ENCODE data around the gene ESRRA. TPM values are rescaled to one million over a fixed set of nuclear protein-coding genes. Genes with fewer than 3 reads are reported as not detected.

Gene ESRRA
- total RNA-seq, 1 donor from 2014 or later: 42.3 TPM

DNA sequence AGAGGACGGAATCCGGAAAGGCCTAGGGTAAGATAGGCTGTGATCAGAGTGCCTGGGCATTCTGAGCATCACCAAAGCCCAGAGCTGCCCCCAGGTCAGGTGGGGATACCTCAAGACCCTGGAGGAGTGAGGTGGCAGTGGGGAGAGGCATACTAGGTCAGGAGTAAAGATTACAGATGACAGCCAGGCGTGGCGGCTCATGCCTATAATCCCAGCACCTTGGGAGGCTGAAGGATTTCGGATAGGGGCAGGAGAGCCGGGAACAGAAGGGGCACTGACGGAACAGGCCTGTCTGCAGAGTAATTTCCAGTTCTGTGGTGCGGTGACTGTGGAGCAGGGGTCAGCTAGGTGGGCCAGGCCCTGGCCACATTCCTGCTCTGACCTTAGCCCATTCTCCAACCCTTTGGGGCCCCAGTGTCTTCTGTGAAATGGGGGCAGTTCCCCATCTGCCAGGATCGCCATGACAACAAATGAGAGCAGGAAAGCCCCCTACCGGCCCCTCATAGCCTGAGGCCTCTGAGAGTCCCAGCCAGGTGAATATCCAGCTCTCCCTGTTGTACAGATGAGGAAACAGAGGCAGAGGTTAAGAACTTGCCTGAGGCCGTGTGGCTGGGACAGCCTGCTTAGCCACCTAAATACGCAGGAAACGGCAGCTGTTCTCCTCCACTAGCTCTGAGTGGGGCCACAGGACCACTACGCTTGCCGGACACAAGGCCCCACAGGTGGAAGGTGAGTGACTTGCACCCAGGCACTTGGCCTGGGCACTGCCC lies 30.1 kb upstream of the ESRRA start:
- Mint-ChIP-seq H3K4me3 (ENCODE audit: unreplicated experiment) (no peak overlapping the region), H3K9me3 (ENCODE audit: unreplicated experiment) (no peaks in the 10 kb centered on the region), H3K36me3 (ENCODE audit: low read depth, unreplicated experiment) (peaks cover 5% of the 10 kb centered on the region), H3K27ac (ENCODE audit: unreplicated experiment) (no peak overlapping the region), H3K27me3 (ENCODE audit: unreplicated experiment) (peaks cover 2% of the 10 kb centered on the region), H3K4me1 (ENCODE audit: unreplicated experiment) (peaks cover under 1% of the 10 kb centered on the region)
- TF ChIP-seq, protein P1, sequence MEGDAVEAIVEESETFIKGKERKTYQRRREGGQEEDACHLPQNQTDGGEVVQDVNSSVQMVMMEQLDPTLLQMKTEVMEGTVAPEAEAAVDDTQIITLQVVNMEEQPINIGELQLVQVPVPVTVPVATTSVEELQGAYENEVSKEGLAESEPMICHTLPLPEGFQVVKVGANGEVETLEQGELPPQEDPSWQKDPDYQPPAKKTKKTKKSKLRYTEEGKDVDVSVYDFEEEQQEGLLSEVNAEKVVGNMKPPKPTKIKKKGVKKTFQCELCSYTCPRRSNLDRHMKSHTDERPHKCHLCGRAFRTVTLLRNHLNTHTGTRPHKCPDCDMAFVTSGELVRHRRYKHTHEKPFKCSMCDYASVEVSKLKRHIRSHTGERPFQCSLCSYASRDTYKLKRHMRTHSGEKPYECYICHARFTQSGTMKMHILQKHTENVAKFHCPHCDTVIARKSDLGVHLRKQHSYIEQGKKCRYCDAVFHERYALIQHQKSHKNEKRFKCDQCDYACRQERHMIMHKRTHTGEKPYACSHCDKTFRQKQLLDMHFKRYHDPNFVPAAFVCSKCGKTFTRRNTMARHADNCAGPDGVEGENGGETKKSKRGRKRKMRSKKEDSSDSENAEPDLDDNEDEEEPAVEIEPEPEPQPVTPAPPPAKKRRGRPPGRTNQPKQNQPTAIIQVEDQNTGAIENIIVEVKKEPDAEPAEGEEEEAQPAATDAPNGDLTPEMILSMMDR (IDR thresholded peaks at IDR 0.05; ENCODE audit: unreplicated experiment): no peak
- no peak for DNase-seq (ENCODE audit: low spot score)

DNA sequence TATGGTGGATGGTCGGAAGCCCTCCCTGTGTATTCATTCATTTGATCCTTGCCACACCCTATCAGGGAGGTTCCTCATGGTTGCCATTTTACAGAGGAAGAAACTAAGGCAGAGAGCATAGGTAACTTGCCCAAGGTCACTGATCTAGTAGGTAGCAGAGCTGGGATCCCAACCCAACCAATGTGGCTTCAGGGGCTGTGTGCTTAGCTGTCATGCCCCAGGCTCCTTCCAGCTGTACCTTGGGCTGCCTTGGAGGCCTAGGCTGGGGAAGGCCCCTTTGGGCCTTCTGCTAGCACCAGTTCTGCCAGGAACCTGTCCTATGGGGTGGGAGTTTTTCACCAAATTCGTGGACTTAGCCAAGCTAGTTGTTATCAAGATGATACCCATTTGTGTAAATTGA lies 29.5 kb upstream of the ESRRA start:
- Mint-ChIP-seq H3K9me3 (ENCODE audit: unreplicated experiment) (no peaks in the 10 kb centered on the region), H3K4me1 (ENCODE audit: unreplicated experiment) (no peaks in the 10 kb centered on the region), H3K36me3 (ENCODE audit: low read depth, unreplicated experiment) (peaks cover 5% of the 10 kb centered on the region), H3K27me3 (ENCODE audit: unreplicated experiment) (no peaks in the 10 kb centered on the region), H3K4me3 (ENCODE audit: unreplicated experiment) (no peak overlapping the region), H3K27ac (ENCODE audit: unreplicated experiment) (no peak overlapping the region)
- DNase-seq (ENCODE audit: low spot score): no peak
- TF ChIP-seq, protein P1 (IDR thresholded peaks at IDR 0.05; ENCODE audit: unreplicated experiment): no peak

DNA sequence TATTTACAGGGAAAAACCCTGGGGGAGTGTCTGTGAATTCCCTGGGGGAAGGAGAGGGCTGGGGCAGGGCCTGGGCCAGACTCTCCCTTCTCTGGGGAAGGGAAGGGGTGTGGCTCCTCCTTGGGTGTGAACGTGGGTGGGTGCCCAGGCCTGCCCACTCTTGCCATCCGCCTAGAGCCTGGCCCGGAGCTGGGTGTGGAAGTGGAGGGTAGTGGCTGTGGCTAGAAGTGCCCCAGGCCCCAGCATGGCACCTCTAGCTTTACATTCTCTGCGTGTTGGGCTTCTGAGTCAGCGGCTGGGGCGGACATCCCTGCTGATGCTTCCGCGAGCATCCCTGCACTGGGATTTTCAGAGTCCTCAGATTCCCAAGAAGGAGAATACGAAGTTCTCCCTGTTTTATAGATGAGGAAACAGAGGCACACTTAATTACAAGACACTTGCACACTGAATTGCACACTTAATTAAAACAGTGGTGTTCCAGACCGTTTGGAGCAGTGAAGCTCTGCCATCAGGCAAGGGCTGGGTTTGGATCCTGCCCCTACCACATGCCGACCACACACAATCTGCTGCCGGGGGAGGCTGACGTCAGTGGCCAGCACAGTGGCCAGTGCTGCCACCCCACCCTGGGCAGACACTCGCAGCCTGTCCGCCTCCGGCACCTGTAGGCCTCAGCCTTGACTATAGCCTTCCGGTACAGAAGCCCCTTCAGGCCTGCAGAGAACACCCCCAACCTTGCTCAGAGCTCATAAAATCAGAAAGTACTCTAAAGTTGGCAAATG lies 28.5 kb upstream of the ESRRA start:
- no peaks in the 10 kb centered on the region for H3K9me3 Mint-ChIP-seq (ENCODE audit: unreplicated experiment)
- H3K27ac Mint-ChIP-seq (ENCODE audit: unreplicated experiment): no peak overlapping the region
- H3K27me3 Mint-ChIP-seq (ENCODE audit: unreplicated experiment): no peaks in the 10 kb centered on the region
- H3K36me3 Mint-ChIP-seq (ENCODE audit: low read depth, unreplicated experiment): peaks cover 12% of the 10 kb centered on the region
- DNase-seq (ENCODE audit: low spot score): no peak
- H3K4me1 Mint-ChIP-seq (ENCODE audit: unreplicated experiment): no peaks in the 10 kb centered on the region
- TF ChIP-seq, protein P1 (IDR thresholded peaks at IDR 0.05; ENCODE audit: unreplicated experiment): no peak
- no peak overlapping the region for H3K4me3 Mint-ChIP-seq (ENCODE audit: unreplicated experiment)

DNA sequence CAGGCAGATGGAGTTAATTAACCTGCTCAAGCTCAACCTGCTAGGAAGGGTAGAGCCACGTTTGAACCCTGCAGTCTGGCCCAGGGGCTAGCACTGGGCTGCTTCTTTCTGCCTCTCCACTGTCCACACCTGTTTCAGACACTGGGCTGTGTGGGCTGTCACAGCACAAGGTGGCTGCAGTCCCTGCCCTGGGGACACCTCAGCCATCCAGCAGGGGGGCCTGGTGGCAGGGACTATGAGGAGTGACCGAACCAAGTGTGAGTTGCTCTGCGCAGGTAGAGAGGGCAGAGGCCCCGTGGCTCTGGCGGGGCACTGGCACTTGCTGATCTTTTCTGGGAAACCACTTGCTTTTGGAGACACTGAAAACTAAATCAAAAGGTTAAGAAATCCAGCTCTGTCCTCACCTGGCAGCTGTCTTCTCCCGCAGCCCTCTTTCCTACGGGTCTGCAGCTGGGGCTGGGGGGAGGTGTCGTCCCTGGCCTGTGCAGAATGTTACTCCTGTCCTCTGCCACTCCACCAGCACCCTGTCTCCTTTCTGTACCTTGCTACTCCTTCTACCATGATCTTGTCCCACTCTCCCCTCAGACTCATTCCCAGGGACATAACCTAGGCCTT lies 26.6 kb upstream of the ESRRA start:
- no peaks in the 10 kb centered on the region for H3K4me1 Mint-ChIP-seq (ENCODE audit: unreplicated experiment)
- H3K27me3 Mint-ChIP-seq (ENCODE audit: unreplicated experiment): peaks cover 2% of the 10 kb centered on the region
- no peak overlapping the region for H3K27ac Mint-ChIP-seq (ENCODE audit: unreplicated experiment)
- TF ChIP-seq, protein P1 (IDR thresholded peaks at IDR 0.05; ENCODE audit: unreplicated experiment): no peak
- H3K9me3 Mint-ChIP-seq (ENCODE audit: unreplicated experiment): no peaks in the 10 kb centered on the region
- H3K36me3 Mint-ChIP-seq (ENCODE audit: low read depth, unreplicated experiment): peaks cover 14% of the 10 kb centered on the region
- DNase-seq (ENCODE audit: low spot score): no peak
- H3K4me3 Mint-ChIP-seq (ENCODE audit: unreplicated experiment): peak overlapping the region; percentile 29
